Ecto neural progenitor cell (in vitro differentiated cells): ENCODE measurements around the gene BRIX1.
"Not testable (repeated sequence)": the region's sequence is repeated elsewhere in the genome, so short reads cannot be mapped to it uniquely, and the experiment has no call there.

ENCODE experiments used
- DNase-seq: peaks from one replicate; pipeline ENCODE4 v3.0.0-alpha.2; 2018; ENCODE audit warnings: low spot score

Gene BRIX1

DNA sequence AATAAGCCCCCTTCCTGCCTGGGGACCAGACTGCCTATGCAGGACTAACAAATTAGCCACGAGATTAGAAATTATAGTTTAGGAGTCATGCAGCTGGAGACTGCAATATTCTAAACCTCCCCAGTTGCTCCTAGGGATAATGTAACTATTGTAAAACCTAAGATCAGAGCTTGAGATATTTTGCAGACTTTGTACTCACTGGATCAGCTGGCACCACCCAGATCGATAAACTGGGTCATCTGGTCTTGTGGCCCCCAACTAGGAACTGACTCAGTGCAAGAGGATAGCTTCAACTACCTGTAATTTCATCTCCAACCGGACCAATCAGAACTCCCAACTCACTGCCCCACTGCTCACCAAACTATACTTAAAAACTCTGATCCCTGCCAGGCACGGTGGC, 52.0 kb downstream of the BRIX1 start:
- no peak for DNase-seq

DNA sequence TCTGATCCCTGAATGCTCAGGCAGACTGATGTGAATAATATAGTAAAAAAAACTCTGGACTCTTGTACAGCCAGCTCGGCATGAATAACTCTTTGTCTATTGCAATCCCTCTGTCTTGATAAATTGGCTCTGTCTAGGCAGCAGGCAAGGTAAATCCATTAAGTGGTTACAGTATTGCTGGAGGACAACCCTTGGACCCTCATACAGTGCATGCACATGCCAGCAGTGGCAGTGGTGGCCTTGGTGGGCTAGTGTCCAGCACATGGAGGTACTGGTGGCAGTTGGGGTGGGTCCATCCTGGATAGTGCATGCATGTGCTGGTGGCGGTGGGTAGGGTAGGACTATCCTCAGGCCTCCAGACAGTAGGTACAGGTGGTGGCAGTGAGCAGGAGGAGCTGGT, 52.7 kb downstream of the BRIX1 start:
- DNase-seq: no peak

DNA sequence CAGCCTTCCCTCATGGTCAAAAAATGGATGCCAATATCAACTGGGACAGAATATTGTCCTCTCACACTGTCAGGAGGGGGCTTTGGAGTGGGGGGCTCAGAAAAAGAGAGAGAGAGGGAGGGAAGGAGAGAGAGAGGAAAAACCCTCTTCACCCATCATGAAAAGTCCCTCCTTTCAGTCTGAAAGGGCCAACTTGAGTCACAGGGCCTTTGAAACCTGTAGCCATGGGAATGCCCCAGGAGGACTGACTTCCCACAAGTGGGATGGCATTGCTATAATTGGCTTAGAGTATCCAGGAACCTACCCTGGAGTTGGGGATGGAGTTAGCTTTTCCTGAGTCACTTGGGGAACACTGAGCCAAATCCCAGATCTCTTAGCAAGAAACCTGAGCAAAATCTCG, 55.0 kb downstream of the BRIX1 start:
- DNase-seq: no peak

DNA sequence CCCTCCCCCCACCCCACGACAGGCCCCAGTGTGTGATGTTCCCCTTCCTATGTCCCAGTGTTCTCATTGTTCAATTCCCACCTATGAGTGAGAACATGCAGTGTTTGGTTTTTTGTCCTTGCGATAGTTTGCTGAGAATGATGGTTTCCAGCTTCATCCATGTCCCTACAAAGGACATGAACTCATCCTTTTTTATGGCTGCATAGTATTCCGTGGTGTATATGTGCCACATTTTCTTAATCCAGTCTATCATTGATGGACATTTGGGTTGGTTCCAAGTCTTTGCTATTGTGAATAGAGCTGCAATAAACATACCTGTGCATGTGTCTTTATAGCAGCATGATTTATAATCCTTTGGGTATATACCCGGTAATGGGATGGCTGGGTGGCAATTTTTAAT, 56.1 kb downstream of the BRIX1 start:
- not testable (repeated sequence) for DNase-seq
